Neural cell (in vitro differentiated cells): ENCODE measurements around the gene LRRC8E. TPM values are rescaled to one million over a fixed set of nuclear protein-coding genes. Genes with fewer than 3 reads are reported as not detected.

Experiments used
- H2AFZ ChIP-seq: fragments of 200-600, 300-800 bp; sonication (generic), shearing (Covaris generic); 2 replicates; pipeline ENCODE4 v1.6.0; 2014; ENCODE audit warnings: low read depth, mild to moderate bottlenecking, antibody characterized with exemption, low read length, moderate library complexity
- H3F3A ChIP-seq: fragments of 200-600 bp; shearing (Covaris generic); 2 replicates; pipeline ENCODE4 v1.6.1; 2016; ENCODE audit warnings: mild to moderate bottlenecking, moderate library complexity, mixed read lengths, antibody characterized with exemption, low read length; ENCODE audit not compliant: insufficient read depth, poor library complexity, severe bottlenecking
- H3K27ac ChIP-seq: fragments of 200-600, 300-800 bp; sonication (generic), shearing (Covaris generic); 2 replicates; pipeline ENCODE4 v1.5.1; 2014; ENCODE audit warnings: mild to moderate bottlenecking, low read length, moderate library complexity
- H3K27me3 ChIP-seq: fragments of 300-800, 200-600 bp; sonication (generic), shearing (Covaris generic); 2 replicates; pipeline ENCODE4 v1.6.0; 2014; ENCODE audit warnings: mild to moderate bottlenecking, low read depth, low read length, moderate library complexity; ENCODE audit not compliant: insufficient read depth
- H3K36me3 ChIP-seq: fragments of 300-800, 200-600 bp; sonication (generic), shearing (Covaris generic); 2 replicates; pipeline ENCODE4 v1.5.1; 2014; ENCODE audit warnings: mild to moderate bottlenecking, antibody characterized with exemption, low read length, moderate library complexity; ENCODE audit not compliant: insufficient read depth
- H3K4me2 ChIP-seq: fragments of 300-800, 200-600 bp; sonication (generic), shearing (Covaris generic); 2 replicates; pipeline ENCODE4 v1.6.0; 2014; ENCODE audit warnings: mild to moderate bottlenecking, low read length
- H3K4me3 ChIP-seq: fragments of 300-800, 200-600 bp; sonication (generic), shearing (Covaris generic); 2 replicates; pipeline ENCODE4 v1.5.1; 2014; ENCODE audit warnings: mild to moderate bottlenecking, low read length, moderate library complexity
- H3K79me2 ChIP-seq: fragments of 200-600 bp; shearing (Covaris generic); replicated peaks from 2 replicates; pipeline ENCODE4 v1.6.0; 2014; ENCODE audit warnings: mild to moderate bottlenecking, low read length, moderate library complexity; ENCODE audit not compliant: insufficient read depth
- H3K9ac ChIP-seq: fragments of 300-800, 200-600 bp; sonication (generic), shearing (Covaris generic); 2 replicates; pipeline ENCODE4 v1.6.1; 2016; ENCODE audit warnings: mild to moderate bottlenecking, low read length, mixed read lengths
- H3K9me2 ChIP-seq: fragments of 200-600 bp; shearing (Covaris generic); 2 replicates; pipeline ENCODE4 v1.6.1; 2016; ENCODE audit warnings: mild to moderate bottlenecking, low read length, mixed read lengths; ENCODE audit not compliant: insufficient read depth
- H3K9me3 ChIP-seq: fragments of 200-600, 300-800 bp; sonication (generic), shearing (Covaris generic); 2 replicates; pipeline ENCODE4 v1.6.1; 2016; ENCODE audit warnings: mild to moderate bottlenecking, mixed run types, low read length, moderate library complexity, mixed read lengths
- H4K20me1 ChIP-seq: fragments of 200-600 bp; shearing (Covaris generic); 2 replicates; pipeline ENCODE4 v1.6.1; 2016; ENCODE audit warnings: mild to moderate bottlenecking, mixed run types; ENCODE audit not compliant: insufficient read depth
- CTCF ChIP-seq: fragments of 450-650 bp; IDR thresholded peaks from 2 replicates; pipeline ENCODE4 v1.5.1; 2014; ENCODE audit warnings: antibody characterized with exemption, mild to moderate bottlenecking, moderate library complexity; ENCODE audit not compliant: poor library complexity, severe bottlenecking
- EP300 ChIP-seq: fragments of 450-650 bp; conservative IDR thresholded peaks from 2 replicates; pipeline ENCODE4 v1.6.1; 2014; ENCODE audit warnings: antibody characterized with exemption, mild to moderate bottlenecking, moderate library complexity; ENCODE audit not compliant: poor library complexity, severe bottlenecking
- EZH2 ChIP-seq: fragments of 200-600, 300-800 bp; shearing (Covaris generic), sonication (generic); IDR thresholded peaks from 2 replicates; pipeline ENCODE4 v1.6.1; 2014; ENCODE audit warnings: antibody characterized with exemption, low read length, borderline replicate concordance, mild to moderate bottlenecking; ENCODE audit not compliant: insufficient read depth, poor library complexity, severe bottlenecking
- MXI1 ChIP-seq: fragments of 450-650 bp; conservative IDR thresholded peaks from 2 replicates; pipeline ENCODE4 v1.6.1; 2014; ENCODE audit warnings: antibody characterized with exemption, mild to moderate bottlenecking; ENCODE audit not compliant: poor library complexity, severe bottlenecking
- POLR2AphosphoS5 ChIP-seq: IDR thresholded peaks from 2 replicates; pipeline ENCODE4 v1.6.1; 2012
- RAD21 ChIP-seq: fragments of 450-650 bp; conservative IDR thresholded peaks from 2 replicates; pipeline ENCODE4 v1.6.1; 2014; ENCODE audit warnings: antibody characterized with exemption, mild to moderate bottlenecking, moderate library complexity
- REST ChIP-seq: IDR thresholded peaks from 2 replicates; pipeline ENCODE4 v1.6.1; 2012; ENCODE audit warnings: borderline replicate concordance
- SMC3 ChIP-seq: fragments of 450-650 bp; conservative IDR thresholded peaks from 2 replicates; pipeline ENCODE4 v1.6.1; 2014; ENCODE audit warnings: antibody characterized with exemption, mild to moderate bottlenecking, moderate library complexity; ENCODE audit not compliant: poor library complexity
- TAF1 ChIP-seq: IDR thresholded peaks from 2 replicates; pipeline ENCODE4 v1.6.1; 2012; ENCODE audit warnings: low read depth
- polyA plus RNA-seq: library from polyadenylated mRNA; depleted of rRNA; stranded (reverse); fragments of >200 nt; gene quantifications from 2 replicates; pipeline ENCODE4 v1.2.3, GENCODE V29; 2014

Gene LRRC8E
- polyA plus RNA-seq, 1 donor from 2014 or later = not detected

- peak overlapping the region; percentile 89 for H3K9ac ChIP-seq
- no peak overlapping the region for H3K4me2 ChIP-seq
- no peak overlapping the region for H3K27ac ChIP-seq
- H3K79me2 ChIP-seq = peaks cover 14% of the 10 kb centered on the region
- no peak overlapping the region for H2AFZ ChIP-seq
- no peaks in the 10 kb centered on the region for H3F3A ChIP-seq
- TF ChIP-seq RAD21 (no peak), MXI1 (no peak), REST (no peak), SMC3 (no peak), EP300 (no peak), EZH2 (no peak), CTCF (no peak), POLR2AphosphoS5 (no peak), TAF1 (no peak)
- no peaks in the 10 kb centered on the region for H3K9me3 ChIP-seq
- no peaks in the 10 kb centered on the region for H3K27me3 ChIP-seq
- H3K4me3 ChIP-seq = peak overlapping the region; percentile 70
- no peaks in the 10 kb centered on the region for H3K36me3 ChIP-seq
- peaks cover 10% of the 10 kb centered on the region for H4K20me1 ChIP-seq
- H3K9me2 ChIP-seq = no peaks in the 10 kb centered on the region
These were observed 35.9 kb downstream of the LRRC8E start for GRCh38 chr19:7924241-7924640.

GRCh38 chr19:7924651-7925170 lies 36.4 kb downstream of the LRRC8E start:
- Histone ChIP-seq H3K4me2 (peak overlapping the region; percentile 48), H2AFZ (no peak overlapping the region), H3F3A (no peaks in the 10 kb centered on the region), H3K9me2 (no peaks in the 10 kb centered on the region), H3K4me3 (peak overlapping the region; percentile 70), H3K79me2 (peaks cover 14% of the 10 kb centered on the region), H3K9me3 (no peaks in the 10 kb centered on the region), H3K27ac (peak overlapping the region; percentile 65), H3K27me3 (no peaks in the 10 kb centered on the region), H3K36me3 (no peaks in the 10 kb centered on the region), H3K9ac (peak overlapping the region; percentile 89), H4K20me1 (peaks cover 10% of the 10 kb centered on the region)
- TF ChIP-seq REST = no peak
- TF ChIP-seq CTCF = no peak
- TF ChIP-seq POLR2AphosphoS5 = no peak
- no peak for TF ChIP-seq SMC3
- no peak for TF ChIP-seq MXI1
- no peak for TF ChIP-seq RAD21
- no peak for TF ChIP-seq TAF1
- no peak for TF ChIP-seq EZH2
- no peak for TF ChIP-seq EP300
